H1 (cell line): ENCODE results near the gene SCARB1.
A peak's percentile ranks its signal among the peaks of the same experiment; 100 is the strongest.

Source experiments
- BACH1 ChIP-seq: IDR thresholded peaks from 2 replicates; pipeline ENCODE4 v1.6.1; 2012; ENCODE audit warnings: low read length, improper control_type of control experiment
- JUND ChIP-seq: IDR thresholded peaks from 2 replicates; pipeline ENCODE4 v1.6.1; 2011; ENCODE audit warnings: mild to moderate bottlenecking, improper control_type of control experiment, low read length

GRCh38 chr12:124904306-124905098 lies 40.8 kb upstream of the SCARB1 start:
- 0 out of 2 replicates have a peak, but pooled peaks have one; percentile 27 for TF ChIP-seq BACH1
- TF ChIP-seq JUND, result no peak
